ENCODE results near the gene SMARCD3.

SMARCD3 gene

DNA sequence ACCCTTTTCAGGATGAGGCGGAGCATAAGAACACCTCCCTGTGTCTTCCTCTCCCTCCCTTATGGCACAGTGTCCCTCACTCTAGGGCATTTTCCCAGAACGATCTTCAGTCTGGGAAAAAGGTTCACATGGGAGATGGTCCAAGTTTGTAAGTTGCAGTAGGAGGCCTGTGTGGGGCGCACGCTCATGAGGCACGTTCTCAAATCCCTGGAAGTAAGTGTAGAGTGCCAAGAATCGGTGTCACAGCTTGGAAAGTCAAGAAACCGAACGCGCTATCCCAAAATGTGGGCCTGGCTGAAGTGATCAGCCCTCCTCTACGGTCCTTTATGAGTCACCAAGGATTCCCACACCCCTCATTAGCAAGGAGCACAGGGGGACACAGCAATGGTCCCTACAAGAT, 23.9 kb upstream of the SMARCD3 start:
- DNase-seq = no peak

DNA sequence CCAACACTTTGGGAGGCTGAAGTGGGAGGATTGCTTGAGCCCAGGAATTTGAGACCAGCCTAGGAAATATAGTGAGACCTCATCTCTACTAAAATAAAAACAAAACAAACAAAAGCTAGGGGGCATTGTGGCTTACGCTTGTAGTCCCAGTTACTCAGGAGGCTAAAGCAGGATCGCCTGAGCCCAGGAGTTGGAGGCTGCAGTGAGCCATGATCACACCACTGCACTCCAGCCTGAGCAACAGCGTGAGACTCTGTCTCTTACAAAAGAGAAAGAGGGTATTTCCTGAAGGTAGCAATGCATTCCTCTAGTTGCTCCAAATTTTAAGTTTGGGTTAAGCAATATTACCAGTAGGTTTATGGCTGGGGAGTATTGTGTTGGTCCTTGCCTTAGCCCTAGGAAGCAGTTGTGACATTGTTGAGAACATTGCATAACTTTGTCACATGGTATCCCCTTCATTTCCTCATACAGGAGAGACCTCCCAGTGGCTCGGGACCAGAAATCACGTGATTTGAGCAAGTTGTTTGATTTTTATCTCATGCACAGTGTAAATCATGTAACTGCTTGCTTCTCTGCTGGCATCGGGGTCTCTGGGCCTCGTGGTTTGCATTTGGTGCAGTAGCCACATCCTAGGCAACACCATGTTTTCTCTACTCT, 23.3 kb upstream of the SMARCD3 start:
- peak; percentile 56 for DNase-seq

DNA sequence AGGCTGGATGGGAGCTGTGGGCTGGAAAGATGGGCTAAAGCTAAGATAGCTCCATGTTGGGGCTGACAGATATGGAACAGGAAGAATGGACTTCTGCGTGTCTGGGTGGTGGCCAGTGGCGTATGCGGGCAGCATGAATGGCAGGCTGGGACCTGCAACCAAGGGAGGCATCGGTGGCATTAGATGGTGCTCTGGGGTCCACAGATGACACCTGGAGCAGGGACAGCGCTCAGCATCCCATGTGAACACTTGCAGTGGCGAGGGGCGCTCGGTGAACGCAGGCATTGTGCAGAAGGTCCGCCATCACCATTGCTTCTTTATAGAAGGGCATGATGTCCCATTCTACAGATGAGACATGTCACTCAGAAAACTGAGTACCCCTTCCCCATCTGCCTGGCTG, 21.0 kb upstream of the SMARCD3 start:
- DNase-seq = no peak

DNA sequence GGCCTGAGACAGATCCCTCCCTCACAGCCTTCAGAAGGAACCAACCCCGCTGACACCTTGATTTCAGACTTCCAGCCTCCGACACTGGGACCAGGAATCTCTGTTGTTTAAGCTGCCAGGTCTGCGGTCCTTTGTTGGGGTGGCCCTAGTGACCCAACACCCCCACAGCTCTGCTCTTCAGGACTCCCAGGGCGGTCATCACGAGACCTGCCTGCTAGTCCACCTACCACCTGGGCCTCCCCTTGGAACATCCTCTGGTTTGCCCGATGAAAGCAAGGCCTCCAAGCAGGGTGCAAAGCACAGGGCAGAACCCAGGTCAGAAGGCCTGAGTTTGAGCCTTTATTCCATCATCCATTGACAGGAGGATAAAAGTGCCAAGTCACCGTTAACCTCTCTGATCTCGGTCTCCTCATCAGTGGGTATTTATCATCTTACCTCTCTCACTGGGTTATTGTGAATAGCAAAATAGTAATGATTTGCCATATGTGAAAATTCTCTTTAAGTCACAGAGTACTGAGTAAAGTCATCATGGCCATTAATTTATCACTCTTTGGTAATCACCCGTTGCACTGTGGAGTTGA, 16.9 kb upstream of the SMARCD3 start:
- no peak for DNase-seq

DNA sequence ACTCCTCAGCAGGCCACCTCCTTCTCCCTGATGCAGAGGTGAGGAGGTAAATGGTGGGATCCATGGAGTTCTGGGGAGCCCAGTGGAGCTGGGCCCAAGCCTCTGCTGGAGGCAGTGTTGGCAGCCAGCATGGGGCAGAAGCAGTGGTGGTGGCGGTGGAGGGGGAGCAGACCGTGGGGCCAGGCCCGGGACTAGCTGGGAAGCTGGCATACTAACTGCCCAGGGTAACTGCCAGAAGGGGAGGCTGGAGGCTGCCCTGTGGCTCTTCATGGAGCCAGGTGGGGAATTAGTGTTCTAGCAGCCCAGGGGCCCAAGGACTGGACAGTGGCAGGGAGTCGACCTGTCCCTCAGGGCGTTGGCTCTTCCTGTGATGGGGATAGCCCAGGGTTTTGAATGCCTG, 16.1 kb upstream of the SMARCD3 start:
- no peak for DNase-seq

DNA sequence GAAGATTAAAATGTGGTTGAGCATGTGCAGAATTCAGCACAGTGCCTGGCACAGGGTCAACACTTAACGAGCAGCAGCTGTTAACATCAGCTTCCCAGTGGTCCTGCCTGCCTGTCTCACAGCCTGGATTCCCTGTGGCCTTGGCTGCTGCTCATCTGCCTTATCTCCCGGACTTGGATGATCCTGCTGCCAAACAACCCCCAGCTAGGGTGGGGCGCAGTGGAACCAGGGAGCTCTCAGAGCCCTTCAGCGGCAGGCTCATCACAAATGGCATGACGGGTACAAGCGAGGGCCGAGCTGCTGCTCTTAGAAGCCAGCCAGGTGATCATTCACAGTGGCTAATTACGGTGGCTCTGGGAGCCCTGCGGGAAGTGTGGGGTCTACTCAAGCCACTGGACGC, 13.0 kb upstream of the SMARCD3 start:
- DNase-seq = no peak

DNA sequence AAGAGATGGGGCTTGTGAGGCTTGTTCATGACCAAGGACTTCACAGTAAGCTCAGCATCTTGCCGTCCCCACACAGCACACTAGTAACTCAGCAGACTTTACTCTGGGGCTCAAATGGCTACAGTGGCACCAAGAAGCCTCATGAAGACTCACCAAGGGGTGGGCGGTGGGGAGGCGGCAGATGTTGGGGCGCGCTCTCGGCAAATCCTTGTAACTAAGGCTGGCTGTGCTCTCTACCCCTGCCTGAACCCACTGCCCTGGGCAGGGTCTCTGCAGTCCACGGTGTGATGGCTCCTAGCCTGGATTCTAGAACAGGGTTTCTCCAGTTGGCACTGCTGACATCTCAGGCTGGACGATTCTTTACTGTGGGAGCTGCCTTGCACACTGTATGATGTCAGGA, 12.4 kb upstream of the SMARCD3 start:
- no peak for DNase-seq

DNA sequence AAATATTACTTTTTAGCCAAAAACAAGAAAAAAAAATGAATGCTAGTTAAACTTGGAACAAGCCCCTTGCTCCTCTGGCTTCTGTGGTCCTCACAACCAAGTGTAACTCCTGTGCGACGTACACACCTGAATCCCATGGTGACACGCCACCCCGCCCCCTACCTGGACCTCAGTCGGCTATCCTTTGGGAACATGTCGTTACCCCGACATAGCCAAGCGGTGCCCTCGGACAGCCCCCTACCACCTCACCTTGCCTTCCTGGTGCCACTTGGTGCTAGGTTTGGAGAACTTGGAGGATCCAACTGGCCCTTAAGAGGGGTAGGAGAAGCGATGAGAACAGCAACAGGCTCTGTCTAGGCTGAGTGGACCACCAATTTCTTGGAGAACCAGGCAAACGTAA, 12.0 kb upstream of the SMARCD3 start:
- DNase-seq = no peak

DNA sequence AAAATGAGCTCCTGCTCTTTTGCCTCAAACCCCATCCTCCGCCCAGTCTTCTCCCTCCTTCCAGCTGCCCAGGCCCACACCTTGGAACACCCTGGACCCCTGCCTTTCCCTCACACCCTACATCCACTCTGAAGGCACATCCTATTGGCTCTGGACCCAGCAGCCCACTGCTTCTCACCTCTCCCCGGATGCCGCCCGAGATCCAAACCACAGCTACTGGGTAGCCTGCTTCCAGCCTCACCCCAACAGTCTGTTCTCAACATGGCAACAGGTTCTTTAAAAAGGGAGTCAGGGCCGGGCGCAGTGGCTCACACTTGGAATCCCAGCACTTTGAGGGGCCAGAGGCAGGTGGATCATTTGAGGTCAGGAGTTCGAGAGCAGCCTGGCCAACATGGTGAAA, 9.5 kb upstream of the SMARCD3 start:
- no peak for DNase-seq

DNA sequence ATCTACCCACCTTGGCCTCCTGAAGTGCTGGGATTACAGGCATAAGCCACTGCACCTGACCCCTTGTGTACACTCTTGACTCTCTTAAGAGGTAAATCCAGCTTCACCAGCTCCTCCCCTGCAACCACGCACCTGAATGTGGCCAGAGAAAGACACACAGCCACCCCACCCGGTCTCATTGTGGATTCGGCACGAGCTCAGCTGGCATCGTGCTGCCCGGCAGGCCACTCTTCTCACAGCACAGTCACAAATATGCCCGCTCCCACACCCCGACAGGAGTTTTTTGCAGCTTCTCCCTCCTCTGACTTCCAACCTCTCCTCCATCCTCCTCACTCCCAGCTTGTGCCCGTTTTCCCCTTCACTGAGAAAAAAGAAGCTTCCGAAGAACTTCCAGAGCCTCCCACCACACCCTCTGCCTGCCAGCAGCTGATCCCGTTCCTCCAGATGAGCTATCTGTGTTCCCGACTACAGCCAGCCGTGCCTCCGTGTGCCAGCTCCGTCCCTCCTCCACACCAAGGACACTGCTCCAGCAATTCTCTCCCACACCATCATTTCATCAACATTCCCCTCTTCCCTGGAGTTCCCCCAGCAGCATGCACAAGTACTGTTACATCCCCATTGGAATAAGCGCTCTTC, 8.0 kb upstream of the SMARCD3 start:
- no peak for DNase-seq

DNA sequence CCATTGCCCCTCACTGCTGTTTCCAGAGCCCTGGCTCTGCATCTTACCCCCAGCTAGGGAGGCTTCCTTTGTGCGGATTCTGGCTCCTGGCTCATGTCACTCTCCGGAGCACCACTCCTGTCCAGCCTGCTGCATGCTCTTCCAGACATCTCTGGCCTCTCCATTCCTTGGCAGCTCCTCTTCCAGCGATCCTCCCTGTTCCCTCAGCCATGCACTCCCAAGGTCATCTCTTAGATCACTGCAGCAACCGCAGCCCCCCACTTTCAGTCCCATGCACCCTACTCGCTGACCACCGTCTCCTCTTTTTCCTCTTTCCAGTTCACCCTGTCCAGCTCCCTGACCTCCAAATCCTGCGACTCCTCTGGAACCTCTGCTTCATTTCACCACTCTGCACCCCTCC, 6.9 kb upstream of the SMARCD3 start:
- no peak for DNase-seq

DNA sequence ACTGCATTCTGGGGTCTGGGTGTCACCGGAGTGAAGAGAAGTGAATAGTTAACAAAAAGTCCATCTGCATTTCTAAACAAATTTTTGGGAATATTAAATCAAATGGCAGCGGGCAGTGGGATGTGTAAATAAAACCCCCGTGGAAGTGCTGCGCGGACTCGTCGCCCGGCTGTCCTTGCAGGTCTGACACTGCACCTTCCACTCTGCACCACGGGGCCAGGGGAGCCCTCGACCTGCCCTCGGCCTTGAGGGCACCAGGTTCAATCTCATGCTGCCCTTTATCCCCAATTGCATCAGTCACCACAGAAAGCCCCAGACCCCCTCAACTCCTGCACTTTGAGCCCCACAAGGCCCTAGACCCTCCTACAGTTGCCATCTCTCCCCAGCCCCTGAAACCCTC, 6.4 kb upstream of the SMARCD3 start:
- DNase-seq = no peak

DNA sequence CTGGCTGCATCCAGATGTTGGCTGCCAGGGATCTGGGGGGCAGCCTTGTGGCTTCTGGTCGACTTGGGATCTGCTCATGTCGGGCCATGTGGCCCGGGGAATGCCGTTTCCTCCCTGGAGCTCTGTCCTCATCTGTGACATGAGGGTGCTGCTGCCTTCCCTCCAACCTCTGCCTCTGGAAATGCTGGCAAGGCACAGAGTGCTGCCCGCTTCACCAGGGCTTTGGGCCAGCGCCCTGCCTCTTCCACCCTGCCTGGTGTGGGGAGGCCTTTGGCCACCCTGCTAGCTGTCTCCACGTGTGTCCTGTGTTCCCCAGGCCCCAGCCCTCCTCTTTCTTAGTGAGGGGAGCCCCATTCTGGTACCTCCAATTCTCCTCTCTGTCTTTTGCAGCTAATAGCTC, 5.8 kb upstream of the SMARCD3 start:
- no peak for DNase-seq

DNA sequence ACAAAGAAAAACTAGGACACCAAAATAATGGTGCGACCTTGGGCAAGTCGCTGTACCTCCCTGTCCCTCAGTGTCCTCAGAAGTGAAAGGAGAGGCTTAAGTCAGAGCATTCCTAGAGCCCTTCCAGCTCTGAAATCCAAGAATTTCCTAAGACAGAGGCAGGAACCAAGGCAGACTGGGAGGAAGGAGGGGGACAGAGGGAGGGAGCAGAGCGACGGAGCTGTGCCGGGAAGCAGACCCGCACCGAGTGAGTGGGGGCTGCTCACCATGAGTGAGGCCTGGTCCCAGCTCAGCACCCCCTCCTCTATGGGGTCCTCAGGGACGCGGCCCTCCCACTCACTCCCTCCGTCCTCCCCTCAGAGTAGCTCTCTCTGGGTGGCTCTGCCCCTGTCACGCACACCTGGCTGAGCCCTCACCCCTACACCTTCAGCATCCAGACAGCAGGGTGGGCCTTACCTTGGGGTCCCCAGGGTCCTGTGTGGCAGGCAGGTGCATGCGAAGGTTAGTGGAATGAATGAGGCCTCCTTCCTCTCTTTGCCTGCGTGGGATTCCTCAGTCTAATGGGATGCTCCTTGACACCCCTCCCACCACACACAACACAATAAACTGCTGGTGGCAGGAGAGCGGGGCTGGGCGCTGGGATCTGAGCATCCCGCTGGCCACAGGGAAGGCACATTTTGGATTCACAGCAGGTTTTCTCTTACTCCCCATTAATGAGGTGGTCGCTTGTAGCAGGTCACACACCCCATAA, 4.6 kb upstream of the SMARCD3 start:
- DNase-seq = no peak

DNA sequence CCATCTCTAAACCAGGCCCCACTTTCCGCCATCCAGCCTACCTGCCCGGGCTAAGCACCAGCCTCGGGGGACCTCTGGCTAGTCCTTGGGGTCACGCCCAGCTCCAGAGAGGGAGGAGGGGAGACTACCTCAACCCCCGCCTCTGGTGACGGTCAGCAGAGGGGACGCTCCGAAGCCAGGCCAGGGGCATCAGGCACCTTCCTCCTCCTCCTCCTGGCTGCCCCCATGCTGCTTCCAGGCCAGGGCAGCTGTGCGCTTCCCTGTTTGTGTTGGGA, 4.0 kb upstream of the SMARCD3 start:
- DNase-seq = no peak

DNA sequence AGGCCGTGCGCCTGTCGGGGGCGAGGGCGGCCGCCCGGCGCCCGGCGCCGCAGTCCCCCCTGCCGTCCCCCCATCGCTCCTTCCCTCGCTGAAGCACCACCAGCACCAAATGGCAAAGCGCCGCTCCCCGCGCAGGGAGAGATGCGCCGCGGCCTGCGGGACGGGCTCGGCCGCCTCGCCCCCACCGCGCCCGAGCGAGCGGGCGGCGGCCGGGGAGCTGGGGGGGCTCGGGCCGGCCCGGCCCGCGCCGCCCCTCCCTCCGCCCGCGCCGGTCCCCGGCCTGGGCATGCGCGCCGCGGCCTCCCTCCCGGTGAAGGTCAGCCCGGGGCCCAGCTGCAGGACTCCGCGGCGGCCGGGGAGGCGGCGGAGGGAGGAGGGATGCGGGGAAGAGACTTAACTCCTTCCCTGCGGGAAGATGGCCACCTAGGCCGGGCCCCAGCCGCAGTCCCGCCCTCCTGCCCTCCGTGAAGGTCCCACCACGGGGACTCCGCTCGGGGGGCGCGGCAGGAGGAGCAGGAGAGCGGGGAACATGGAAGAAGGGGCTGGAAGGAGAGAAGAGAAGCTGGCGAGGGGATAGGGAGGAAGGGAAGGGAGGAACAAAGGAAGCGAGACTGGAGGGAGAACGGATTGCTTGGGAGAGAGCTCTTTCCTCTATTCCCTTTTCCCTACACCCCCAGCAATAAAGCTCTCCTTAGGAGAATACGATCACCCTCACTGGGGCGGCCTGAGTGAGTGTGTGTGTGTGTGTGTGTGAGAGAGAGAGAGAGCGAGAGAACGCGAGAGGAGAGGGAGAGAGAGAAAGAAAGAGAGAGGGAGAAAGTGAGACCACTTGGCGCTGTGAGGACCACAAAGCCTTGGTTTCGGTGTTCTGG, 3.4 kb upstream of the SMARCD3 start:
- DNase-seq = no peak

DNA sequence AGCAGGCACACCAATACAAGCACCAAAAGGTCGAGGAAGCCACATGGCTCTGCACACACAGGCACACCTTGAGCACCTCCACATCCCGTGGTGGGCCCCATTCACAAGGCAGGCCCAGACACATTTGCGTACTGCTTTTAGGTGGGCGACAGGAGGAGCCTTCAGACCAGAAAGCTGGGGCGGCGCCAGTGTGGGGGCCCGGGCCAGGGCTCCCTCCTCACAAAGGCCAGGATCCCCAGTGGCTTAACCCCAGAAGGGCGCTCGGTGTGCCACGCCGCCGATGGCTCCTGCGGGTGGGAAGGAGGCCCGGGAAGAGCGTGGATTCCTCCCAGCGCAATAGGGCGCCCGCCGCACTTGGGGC, 2.8 kb upstream of the SMARCD3 start:
- no peak for DNase-seq

DNA sequence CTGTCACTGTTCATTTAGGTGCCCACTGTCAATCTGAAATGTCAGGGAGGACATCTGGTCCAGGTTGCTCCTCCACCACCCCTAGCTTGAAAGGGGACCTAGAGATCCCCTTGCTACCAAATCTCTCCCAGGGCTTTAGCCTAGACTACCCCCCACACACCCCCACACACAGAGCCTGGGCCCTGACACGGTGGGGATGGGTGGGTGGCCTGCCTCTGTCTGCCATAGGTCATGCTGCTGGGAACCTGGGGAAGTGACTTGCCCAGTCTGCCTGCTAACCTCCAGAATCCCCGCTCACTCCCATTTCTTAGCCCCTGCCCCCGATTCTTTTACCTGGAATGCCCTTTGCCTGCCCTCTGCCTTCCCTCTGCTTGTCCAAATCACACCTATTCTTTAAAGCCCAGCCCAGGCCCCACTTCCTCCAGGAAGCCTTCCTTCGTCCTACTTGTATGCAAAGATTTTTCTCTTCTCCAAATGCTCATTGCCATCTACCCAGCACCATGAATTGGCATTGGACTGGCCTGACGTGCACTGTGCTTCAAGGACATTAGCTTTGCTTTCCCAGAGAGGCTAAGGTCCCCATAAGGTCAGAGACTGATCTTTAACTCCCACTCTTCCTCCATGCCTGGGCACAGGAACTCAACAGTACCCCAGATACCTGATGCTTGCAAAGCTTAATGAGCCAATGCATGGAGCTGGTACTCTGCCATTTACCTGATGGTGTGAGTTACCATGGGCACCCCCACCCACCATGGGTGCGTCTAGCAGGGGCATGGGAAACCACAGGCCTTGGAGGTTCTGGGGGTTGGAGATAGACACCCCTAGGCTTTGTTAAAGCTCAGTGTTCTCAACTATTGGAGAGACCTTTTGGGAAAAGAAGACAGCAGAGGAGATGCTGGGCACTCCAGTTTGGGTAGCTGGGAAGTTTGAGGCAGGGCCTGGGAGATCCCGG, 2.0 kb upstream of the SMARCD3 start:
- no peak for DNase-seq

DNA sequence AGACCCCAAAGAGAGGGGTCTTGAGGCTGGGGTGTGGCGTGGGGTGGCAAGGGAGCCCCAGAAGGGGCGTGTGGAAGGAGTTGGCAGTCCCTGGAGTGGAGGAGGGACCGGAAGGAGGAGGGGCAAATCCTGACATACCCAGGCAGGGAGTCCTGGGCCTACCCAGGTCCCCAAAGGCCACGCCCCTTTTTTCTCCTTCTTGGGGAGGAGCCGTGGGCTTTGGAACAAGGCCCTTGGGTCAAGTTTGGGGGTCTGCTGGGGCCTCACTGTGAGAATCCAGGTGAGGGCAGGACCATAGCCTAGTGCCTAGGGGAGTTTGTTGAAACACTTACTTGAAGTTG, 1.2 kb upstream of the SMARCD3 start:
- DNase-seq = no peak

DNA sequence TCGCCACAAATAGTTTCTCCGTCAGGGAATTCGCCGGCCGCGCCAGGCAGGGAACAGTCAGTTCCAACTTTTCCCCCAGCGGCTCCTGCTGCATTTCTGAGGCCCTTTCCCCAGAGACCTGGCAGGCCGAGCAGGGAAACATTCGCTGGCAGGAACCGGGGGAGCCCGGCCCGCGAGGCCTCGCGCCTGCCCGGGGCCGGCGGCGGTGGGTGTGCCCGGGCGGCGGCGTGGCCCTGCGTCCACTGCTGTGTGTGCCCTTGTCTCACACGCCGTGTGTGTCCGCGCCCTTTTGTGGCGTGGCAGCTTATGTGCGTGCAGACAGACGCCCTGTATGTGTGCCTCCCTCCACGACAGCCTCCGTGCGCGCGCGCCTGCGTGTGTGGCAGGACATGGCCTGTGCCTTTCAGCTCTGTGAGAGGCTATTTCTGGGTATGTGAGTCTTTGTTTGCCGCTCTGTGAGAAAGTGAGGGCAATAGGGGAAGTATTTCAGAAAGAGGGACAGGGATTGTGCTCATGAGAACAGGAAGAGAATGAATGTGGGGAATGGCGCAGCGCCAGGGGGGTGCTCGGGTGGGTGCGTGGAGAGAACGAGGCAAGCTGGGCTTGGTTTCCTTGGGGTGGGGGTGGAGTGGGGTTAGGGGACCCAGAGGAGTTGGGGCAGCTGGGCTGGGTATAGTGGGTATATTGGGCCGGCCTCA, 689 bp upstream of the SMARCD3 start:
- DNase-seq = peak; percentile 28

DNA sequence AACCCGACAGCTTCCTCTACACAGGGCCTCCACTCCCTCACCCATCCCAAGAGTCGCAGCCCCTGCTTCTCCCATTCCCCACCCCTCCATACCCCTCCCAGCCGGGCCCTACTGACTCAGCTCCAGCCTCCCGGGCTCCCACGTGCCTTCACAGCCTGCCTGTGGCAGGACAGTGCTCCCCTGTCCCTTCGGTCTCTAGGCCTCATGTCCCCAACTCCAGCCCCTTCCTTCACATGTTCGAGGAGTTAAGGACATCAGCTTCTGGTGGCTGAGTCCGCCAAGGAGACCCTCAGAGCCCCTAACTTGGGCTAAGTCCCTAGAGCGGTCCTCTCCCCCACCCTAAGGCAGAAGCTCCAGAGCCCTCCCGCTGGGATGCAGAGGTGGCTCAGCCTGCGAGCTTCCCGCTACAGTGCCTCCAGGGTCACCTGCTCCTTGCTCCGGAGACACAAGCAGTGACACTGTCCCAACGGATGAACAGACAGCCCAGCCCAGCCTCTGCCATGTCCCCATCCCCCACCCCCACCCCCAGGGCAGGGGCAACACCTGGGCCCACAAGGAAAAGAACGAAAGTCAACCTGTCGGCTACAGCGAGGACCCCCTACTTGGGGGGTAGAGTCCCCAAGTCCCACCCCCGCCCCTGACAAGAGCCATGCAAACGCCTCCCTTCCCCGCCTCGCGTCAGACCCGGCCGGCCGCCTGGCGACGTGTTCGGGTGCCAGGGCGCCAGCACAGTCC, 716 bp downstream of the SMARCD3 start:
- DNase-seq = no peak

All from CD4-positive, alpha-beta T cell treated with Interferon gamma for 1 hour (primary cell).